Measurements from ENCODE around the gene MAP2.

- TF ChIP-seq POLR2AphosphoS5 (IDR thresholded peaks at IDR 0.05; ENCODE audit: low read depth, low read length) (no peak), POLR2A (IDR thresholded peaks at IDR 0.05; ENCODE audit: low read depth, low read length) (no peak)
Observed at GRCh38 chr2:209391776-209392401, 32.0 kb upstream of the MAP2 start.

All from GM12891 (cell line).